Neutrophil (primary cell): ENCODE measurements around the gene RHOH.

Experiments
- H3K27ac ChIP-seq: fragments of 200-600 bp; sonication (generic); 2 replicates; pipeline ENCODE4 v1.5.1; 2016; ENCODE audit warnings: mild to moderate bottlenecking, moderate library complexity
- H3K27me3 ChIP-seq: fragments of 200-600 bp; sonication (generic); 2 replicates; pipeline ENCODE4 v1.6.0; 2016; ENCODE audit warnings: mild to moderate bottlenecking
- H3K36me3 ChIP-seq: fragments of 200-600 bp; sonication (generic); 2 replicates; pipeline ENCODE4 v1.5.1; 2017
- H3K4me1 ChIP-seq, 2 experiments: fragments of 200-600 bp in 1 of 2; sonication (generic) in 1 of 2; 1 replicate in 1 of 2; 2 replicates in 1 of 2; pipeline versions ENCODE4 v1.5.1 to v1.6.1; 2013 to 2016; ENCODE audit warnings: low read depth in 1 of 2, low read length in 1 of 2, mild to moderate bottlenecking in 1 of 2, moderate library complexity in 1 of 2; ENCODE audit not compliant: control insufficient read depth in 1 of 2, insufficient read depth in 1 of 2
- H3K4me3 ChIP-seq, 2 experiments: fragments of 200-600 bp in 1 of 2; sonication (generic) in 1 of 2; 1 replicate in 1 of 2; 2 replicates in 1 of 2; pipeline ENCODE4 v1.5.1; 2013 to 2016; ENCODE audit warnings: low read depth in 1 of 2, low read length in 1 of 2, mild to moderate bottlenecking in 1 of 2, moderate library complexity in 1 of 2
- H3K9me3 ChIP-seq: fragments of 200-600 bp; sonication (generic); 2 replicates; pipeline ENCODE4 v1.5.1; 2016
- CTCF ChIP-seq: fragments of 200-600 bp; sonication (generic); IDR thresholded peaks from 2 replicates; pipeline ENCODE4 v1.5.1; 2016; ENCODE audit warnings: antibody characterized with exemption

RHOH gene

GRCh38 chr4:40173470-40173875 is 23.4 kb upstream of the RHOH start:
- no peaks in the 10 kb centered on the region for H3K9me3 ChIP-seq
- H3K27me3 ChIP-seq = no peaks in the 10 kb centered on the region
- no peak overlapping the region for H3K4me3 ChIP-seq
- H3K27ac ChIP-seq = no peak overlapping the region
- H3K4me1 ChIP-seq = no peaks in the 10 kb centered on the region
- H3K36me3 ChIP-seq = no peaks in the 10 kb centered on the region
- no peak for TF ChIP-seq CTCF

GRCh38 chr4:40176602-40177001 is 20.2 kb upstream of the RHOH start:
- no peaks in the 10 kb centered on the region for H3K36me3 ChIP-seq
- no peaks in the 10 kb centered on the region for H3K4me1 ChIP-seq
- H3K9me3 ChIP-seq = no peaks in the 10 kb centered on the region
- TF ChIP-seq CTCF = no peak
- no peaks in the 10 kb centered on the region for H3K27me3 ChIP-seq
- no peak overlapping the region for H3K27ac ChIP-seq
- H3K4me3 ChIP-seq = no peak overlapping the region

- Histone ChIP-seq H3K4me3 (no peak overlapping the region), H3K36me3 (no peaks in the 10 kb centered on the region), H3K9me3 (no peaks in the 10 kb centered on the region), H3K27ac (no peak overlapping the region), H3K27me3 (no peaks in the 10 kb centered on the region), H3K4me1 (no peaks in the 10 kb centered on the region)
- no peak for TF ChIP-seq CTCF
These were observed 19.2 kb upstream of the RHOH start for GRCh38 chr4:40177591-40177990.

- Histone ChIP-seq H3K4me1 (no peaks in the 10 kb centered on the region), H3K27ac (no peak overlapping the region), H3K4me3 (no peak overlapping the region), H3K9me3 (no peaks in the 10 kb centered on the region), H3K36me3 (no peaks in the 10 kb centered on the region), H3K27me3 (no peaks in the 10 kb centered on the region)
- TF ChIP-seq CTCF = no peak
These were observed 18.2 kb upstream of the RHOH start for GRCh38 chr4:40178672-40179071.

GRCh38 chr4:40179360-40179759 is 17.5 kb upstream of the RHOH start:
- no peaks in the 10 kb centered on the region for H3K27me3 ChIP-seq
- no peak overlapping the region for H3K27ac ChIP-seq
- no peaks in the 10 kb centered on the region for H3K4me1 ChIP-seq
- no peaks in the 10 kb centered on the region for H3K36me3 ChIP-seq
- no peaks in the 10 kb centered on the region for H3K9me3 ChIP-seq
- no peak overlapping the region for H3K4me3 ChIP-seq
- no peak for TF ChIP-seq CTCF

- Histone ChIP-seq H3K27ac (no peak overlapping the region), H3K9me3 (no peaks in the 10 kb centered on the region), H3K27me3 (no peaks in the 10 kb centered on the region), H3K4me1 (no peaks in the 10 kb centered on the region), H3K4me3 (no peak overlapping the region), H3K36me3 (no peaks in the 10 kb centered on the region)
- TF ChIP-seq CTCF = no peak
These were observed 16.5 kb upstream of the RHOH start for GRCh38 chr4:40180356-40180755.
